ENCODE data around the gene KIRREL3.
"Not testable (repeated sequence)": the region's sequence is repeated elsewhere in the genome, so short reads cannot be mapped to it uniquely, and the experiment has no call there.

The KIRREL3 gene

DNA sequence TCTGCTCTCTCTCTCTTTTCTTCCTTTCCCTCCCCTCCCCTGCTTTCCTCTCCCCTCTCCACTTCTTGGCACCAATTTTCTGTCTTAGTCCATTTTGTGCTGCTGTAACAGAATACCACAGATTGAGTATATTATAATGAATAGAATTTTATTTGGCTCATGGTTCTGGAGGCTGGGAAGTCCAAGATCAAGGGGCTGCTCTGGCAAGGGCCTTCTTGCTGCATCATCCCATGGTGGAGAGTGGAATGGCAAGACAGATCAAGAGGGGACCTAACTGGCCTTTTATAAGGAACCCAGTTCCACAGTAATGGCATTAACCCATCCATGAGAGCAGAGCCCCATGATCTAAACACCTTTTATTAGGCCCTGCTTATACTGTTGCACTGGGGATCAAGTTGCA is 600.6 kb downstream of the KIRREL3 start:
- Histone ChIP-seq H3K79me2 (ENCODE audit: control insufficient read depth, insufficient read depth, low read length) (no peaks in the 10 kb centered on the region), H2BK120ac (ENCODE audit: low read depth, low read length) (no peak overlapping the region), H2AK5ac (ENCODE audit: low read length) (no peak overlapping the region)

GRCh38 chr11:126398721-126399120 is 601.8 kb downstream of the KIRREL3 start:
- Histone ChIP-seq H3K79me2 (ENCODE audit: control insufficient read depth, insufficient read depth, low read length) (no peaks in the 10 kb centered on the region), H3K4ac (ENCODE audit: low read depth, low read length) (no peak overlapping the region), H3K27me3 (ENCODE audit: insufficient read depth, low read length, poor library complexity) (no peaks in the 10 kb centered on the region), H2AK5ac (ENCODE audit: low read length) (no peak overlapping the region), H3K4me3 (ENCODE audit: low read length) (no peak overlapping the region), H2BK15ac (replicated peaks; ENCODE audit: low read depth) (no peak overlapping the region), H3K4me2 (ENCODE audit: low read length) (no peak overlapping the region), H3K36me3 (ENCODE audit: control insufficient read depth, insufficient read depth, low read length) (no peaks in the 10 kb centered on the region), H3K4me1 (ENCODE audit: control insufficient read depth, low read depth, low read length) (peaks cover 10% of the 10 kb centered on the region), H2BK5ac (ENCODE audit: low read length) (no peak overlapping the region), H3K56ac (ENCODE audit: low read length) (no peak overlapping the region), H4K5ac (ENCODE audit: low read length) (no peak overlapping the region), H2BK120ac (ENCODE audit: low read depth, low read length) (no peak overlapping the region), H3K27ac (ENCODE audit: low read depth, low read length) (no peak overlapping the region), H3K23ac (ENCODE audit: low read length) (no peak overlapping the region), H3K18ac (ENCODE audit: low read length) (no peak overlapping the region), H4K8ac (ENCODE audit: low read depth, low read length) (no peak overlapping the region), H3K9ac (ENCODE audit: low read length) (no peak overlapping the region), H3K79me1 (ENCODE audit: low read length) (no peaks in the 10 kb centered on the region)
- DNase-seq, result no peak
- no CpG with 5 or more reads among the region's 1 CpG for WGBS (ENCODE audit: extremely low coverage, insufficient coverage, low lambda C conversion rate)

More for the DNA sequence above, 600.6 kb downstream of the KIRREL3 start:
- DNase-seq, result no peak
- peaks cover 18% of the 10 kb centered on the region for H3K4me1 ChIP-seq (ENCODE audit: control insufficient read depth, low read depth, low read length)
- H2BK5ac ChIP-seq (ENCODE audit: low read length), result no peak overlapping the region
- H3K27ac ChIP-seq (ENCODE audit: low read depth, low read length), result no peak overlapping the region
- no peak overlapping the region for H3K9ac ChIP-seq (ENCODE audit: low read length)
- H3K4me3 ChIP-seq (ENCODE audit: low read length), result no peak overlapping the region
- H3K27me3 ChIP-seq (ENCODE audit: insufficient read depth, low read length, poor library complexity), result no peaks in the 10 kb centered on the region
- no peak overlapping the region for H4K5ac ChIP-seq (ENCODE audit: low read length)
- no peak overlapping the region for H3K4me2 ChIP-seq (ENCODE audit: low read length)
- peaks cover 1% of the 10 kb centered on the region for H3K79me1 ChIP-seq (ENCODE audit: low read length)
- no peak overlapping the region for H2BK15ac ChIP-seq (replicated peaks; ENCODE audit: low read depth)
- H3K18ac ChIP-seq (ENCODE audit: low read length), result no peak overlapping the region
- no peak overlapping the region for H3K23ac ChIP-seq (ENCODE audit: low read length)
- no peak overlapping the region for H3K4ac ChIP-seq (ENCODE audit: low read depth, low read length)
- H3K56ac ChIP-seq (ENCODE audit: low read length), result no peak overlapping the region
- no peak overlapping the region for H4K8ac ChIP-seq (ENCODE audit: low read depth, low read length)
- no peaks in the 10 kb centered on the region for H3K36me3 ChIP-seq (ENCODE audit: control insufficient read depth, insufficient read depth, low read length)

DNA sequence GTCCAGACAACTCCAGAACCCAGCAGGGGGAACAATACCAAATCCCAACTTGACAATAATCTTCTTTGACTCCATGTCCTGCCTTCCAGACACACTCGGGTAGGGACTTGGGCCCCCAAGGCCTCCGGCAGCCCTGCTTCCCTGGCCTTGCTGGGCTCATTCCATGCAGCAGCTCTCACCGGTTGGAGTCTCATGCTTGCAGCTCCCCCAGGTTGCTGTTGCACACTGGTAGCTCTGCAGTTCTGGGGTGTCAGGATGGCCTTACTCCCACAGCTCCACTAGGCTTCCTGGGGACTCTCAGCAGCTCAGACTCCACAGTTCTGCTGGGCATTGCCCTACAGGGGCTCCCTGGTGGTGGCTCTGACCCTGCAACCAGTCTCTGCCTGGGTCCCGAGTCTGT is 602.3 kb downstream of the KIRREL3 start:
- Histone ChIP-seq H4K8ac (ENCODE audit: low read depth, low read length) (no peak overlapping the region), H3K4me1 (ENCODE audit: control insufficient read depth, low read depth, low read length) (peaks cover 8% of the 10 kb centered on the region), H3K4me3 (ENCODE audit: low read length) (no peak overlapping the region), H3K4me2 (ENCODE audit: low read length) (no peak overlapping the region), H2AK5ac (ENCODE audit: low read length) (no peak overlapping the region), H2BK5ac (ENCODE audit: low read length) (no peak overlapping the region), H3K36me3 (ENCODE audit: control insufficient read depth, insufficient read depth, low read length) (no peaks in the 10 kb centered on the region), H2BK120ac (ENCODE audit: low read depth, low read length) (no peak overlapping the region), H3K27me3 (ENCODE audit: insufficient read depth, low read length, poor library complexity) (no peaks in the 10 kb centered on the region), H3K23ac (ENCODE audit: low read length) (no peak overlapping the region), H3K79me2 (ENCODE audit: control insufficient read depth, insufficient read depth, low read length) (no peaks in the 10 kb centered on the region), H3K27ac (ENCODE audit: low read depth, low read length) (no peak overlapping the region), H3K18ac (ENCODE audit: low read length) (no peak overlapping the region), H3K9ac (ENCODE audit: low read length) (no peak overlapping the region), H2BK15ac (replicated peaks; ENCODE audit: low read depth) (no peak overlapping the region), H4K5ac (ENCODE audit: low read length) (no peak overlapping the region), H3K4ac (ENCODE audit: low read depth, low read length) (no peak overlapping the region), H3K56ac (ENCODE audit: low read length) (no peak overlapping the region), H3K79me1 (ENCODE audit: low read length) (no peaks in the 10 kb centered on the region)
- DNase-seq, result no peak
- no CpG with 5 or more reads among the region's 4 CpGs for WGBS (ENCODE audit: extremely low coverage, insufficient coverage, low lambda C conversion rate)

GRCh38 chr11:126396965-126397364 is 603.6 kb downstream of the KIRREL3 start:
- Histone ChIP-seq H3K23ac (ENCODE audit: low read length) (no peak overlapping the region), H3K79me2 (ENCODE audit: control insufficient read depth, insufficient read depth, low read length) (no peaks in the 10 kb centered on the region), H2AK5ac (ENCODE audit: low read length) (no peak overlapping the region), H3K18ac (ENCODE audit: low read length) (no peak overlapping the region), H4K5ac (ENCODE audit: low read length) (no peak overlapping the region), H4K8ac (ENCODE audit: low read depth, low read length) (no peak overlapping the region), H3K4me3 (ENCODE audit: low read length) (no peak overlapping the region), H3K79me1 (ENCODE audit: low read length) (peaks cover 2% of the 10 kb centered on the region), H2BK5ac (ENCODE audit: low read length) (no peak overlapping the region), H3K4ac (ENCODE audit: low read depth, low read length) (no peak overlapping the region), H2BK120ac (ENCODE audit: low read depth, low read length) (no peak overlapping the region), H3K4me1 (ENCODE audit: control insufficient read depth, low read depth, low read length) (no peaks in the 10 kb centered on the region), H3K27ac (ENCODE audit: low read depth, low read length) (no peak overlapping the region), H3K4me2 (ENCODE audit: low read length) (no peak overlapping the region), H3K36me3 (ENCODE audit: control insufficient read depth, insufficient read depth, low read length) (no peaks in the 10 kb centered on the region), H3K27me3 (ENCODE audit: insufficient read depth, low read length, poor library complexity) (no peaks in the 10 kb centered on the region), H2BK15ac (replicated peaks; ENCODE audit: low read depth) (no peak overlapping the region), H3K56ac (ENCODE audit: low read length) (no peak overlapping the region), H3K9ac (ENCODE audit: low read length) (no peak overlapping the region)
- no CpG with 5 or more reads among the region's 4 CpGs for WGBS (ENCODE audit: extremely low coverage, insufficient coverage, low lambda C conversion rate)
- DNase-seq, result no peak

DNA sequence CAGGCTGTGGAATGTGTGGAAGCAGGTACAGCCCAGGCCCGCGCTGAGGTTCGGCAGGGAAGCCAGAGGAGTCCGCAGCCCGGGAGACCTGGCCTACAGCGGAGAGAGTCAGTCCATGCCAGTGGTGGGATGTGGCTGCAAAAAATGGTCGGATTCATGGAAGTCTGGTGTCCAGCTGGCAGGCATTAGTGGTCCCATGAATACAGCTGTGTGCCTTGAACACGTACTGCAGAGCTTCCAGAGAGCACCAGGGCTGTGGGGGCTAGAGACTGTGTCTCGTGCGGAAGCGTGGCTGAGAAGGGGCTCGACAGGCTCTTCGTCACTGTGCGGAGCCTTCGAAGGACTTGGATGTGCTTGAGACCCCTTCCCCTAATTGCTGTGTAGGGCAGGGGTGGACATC is 604.3 kb downstream of the KIRREL3 start:
- not testable (repeated sequence) for H3K36me3 ChIP-seq (ENCODE audit: control insufficient read depth, insufficient read depth, low read length); H4K8ac ChIP-seq (ENCODE audit: low read depth, low read length); H3K9ac ChIP-seq (ENCODE audit: low read length)

DNA sequence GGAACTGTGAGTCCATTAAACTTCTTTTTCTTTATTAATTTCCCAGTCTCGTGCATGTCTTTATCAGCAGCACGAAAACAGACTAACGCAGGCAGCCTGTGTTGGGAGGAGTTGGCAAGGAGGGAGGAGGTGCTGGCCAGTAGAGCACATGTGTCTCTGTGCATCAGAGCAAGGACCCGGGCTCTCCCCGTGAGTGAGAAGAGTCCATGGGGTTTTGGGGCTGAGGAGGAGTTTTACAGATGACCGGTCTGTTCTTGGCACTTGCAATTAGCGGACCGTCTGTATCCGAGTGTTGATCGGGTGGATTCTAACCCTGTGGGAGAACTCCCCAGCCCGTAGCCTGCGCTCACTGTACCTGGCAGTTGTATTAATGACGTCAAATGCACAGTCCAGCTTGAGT is 604.8 kb downstream of the KIRREL3 start:
- not testable (repeated sequence) for H3K27me3 ChIP-seq (ENCODE audit: insufficient read depth, low read length, poor library complexity); H3K79me2 ChIP-seq (ENCODE audit: control insufficient read depth, insufficient read depth, low read length); H2AK5ac ChIP-seq (ENCODE audit: low read length); H3K36me3 ChIP-seq (ENCODE audit: control insufficient read depth, insufficient read depth, low read length); H3K4me3 ChIP-seq (ENCODE audit: low read length); H3K56ac ChIP-seq (ENCODE audit: low read length); H3K27ac ChIP-seq (ENCODE audit: low read depth, low read length); H2BK15ac ChIP-seq (replicated peaks; ENCODE audit: low read depth); H3K4me1 ChIP-seq (ENCODE audit: control insufficient read depth, low read depth, low read length); DNase-seq; H2BK5ac ChIP-seq (ENCODE audit: low read length); H3K79me1 ChIP-seq (ENCODE audit: low read length); H3K18ac ChIP-seq (ENCODE audit: low read length); H4K8ac ChIP-seq (ENCODE audit: low read depth, low read length); H3K9ac ChIP-seq (ENCODE audit: low read length); H3K23ac ChIP-seq (ENCODE audit: low read length); H3K4me2 ChIP-seq (ENCODE audit: low read length); H4K5ac ChIP-seq (ENCODE audit: low read length); H2BK120ac ChIP-seq (ENCODE audit: low read depth, low read length); H3K4ac ChIP-seq (ENCODE audit: low read depth, low read length)
- WGBS (ENCODE audit: extremely low coverage, insufficient coverage, low lambda C conversion rate), result no CpG with 5 or more reads among the region's 13 CpGs

More for the DNA sequence above, 604.3 kb downstream of the KIRREL3 start:
- WGBS (ENCODE audit: extremely low coverage, insufficient coverage, low lambda C conversion rate), result no CpG with 5 or more reads among the region's 15 CpGs
- H2BK120ac ChIP-seq (ENCODE audit: low read depth, low read length); H3K79me1 ChIP-seq (ENCODE audit: low read length); H3K79me2 ChIP-seq (ENCODE audit: control insufficient read depth, insufficient read depth, low read length); H4K5ac ChIP-seq (ENCODE audit: low read length); H3K4me3 ChIP-seq (ENCODE audit: low read length); H2AK5ac ChIP-seq (ENCODE audit: low read length); H3K27ac ChIP-seq (ENCODE audit: low read depth, low read length); H2BK15ac ChIP-seq (replicated peaks; ENCODE audit: low read depth); H3K18ac ChIP-seq (ENCODE audit: low read length); H3K4me2 ChIP-seq (ENCODE audit: low read length); H3K27me3 ChIP-seq (ENCODE audit: insufficient read depth, low read length, poor library complexity); H3K23ac ChIP-seq (ENCODE audit: low read length); DNase-seq; H3K4ac ChIP-seq (ENCODE audit: low read depth, low read length); H3K56ac ChIP-seq (ENCODE audit: low read length); H2BK5ac ChIP-seq (ENCODE audit: low read length); H3K4me1 ChIP-seq (ENCODE audit: control insufficient read depth, low read depth, low read length): not testable (repeated sequence)
